Epithelial cell of prostate (primary cell): Measurements from ENCODE around the gene STAT3.
"Not testable (repeated sequence)": the region's sequence is repeated elsewhere in the genome, so short reads cannot be mapped to it uniquely, and the experiment has no call there.

Experiments used
- DNase-seq: peaks from one replicate; pipeline ENCODE4 v3.0.0-alpha.2; 2011; ENCODE audit warnings: low read depth, low spot score
- H3K27ac ChIP-seq: fragments of 450-650 bp; 2 replicates; pipeline ENCODE4 v1.5.1; 2017; ENCODE audit warnings: mild to moderate bottlenecking

STAT3 gene

DNA sequence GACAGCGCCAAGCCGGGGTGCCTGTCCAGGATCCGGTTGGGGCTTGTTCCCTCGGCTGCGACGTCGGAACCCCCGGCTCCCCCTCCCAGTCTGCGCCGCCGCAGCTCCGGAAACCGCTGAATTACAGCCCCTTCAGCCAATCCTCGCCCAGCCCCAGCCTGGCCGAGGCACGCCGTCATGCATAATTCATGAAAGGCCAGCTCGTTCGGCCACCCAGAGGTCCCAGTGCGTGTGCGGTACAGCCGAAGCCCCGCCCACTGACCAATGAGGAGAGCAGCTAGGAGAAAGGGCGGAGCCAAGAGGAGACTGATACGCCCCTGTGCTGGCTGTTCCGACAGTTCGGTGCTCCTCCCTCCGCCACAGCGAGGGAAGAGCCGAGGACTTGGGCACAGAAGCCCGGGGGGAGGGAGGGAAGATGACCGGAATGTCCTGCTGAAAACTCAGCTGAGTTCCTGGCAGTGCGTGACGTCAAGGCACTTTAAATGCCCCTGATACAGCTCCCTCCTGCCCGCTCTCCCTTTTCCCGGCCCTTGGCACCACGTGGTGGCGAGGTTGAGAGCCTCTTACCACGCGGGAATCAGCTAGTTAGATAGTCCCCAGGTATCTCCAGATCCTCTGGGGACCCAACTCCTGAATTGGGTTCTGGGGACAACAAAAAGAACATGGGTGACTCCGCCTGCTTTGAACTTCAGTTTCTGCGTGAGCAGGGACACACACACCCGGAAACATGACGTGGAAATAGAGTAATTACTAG, at the start of gene STAT3:
Gene STAT3, minus strand, starts transcription at position 62 of the 754 bp plus-strand sequence. CDS start 39,926 bp downstream, outside the sequence.
- H3K27ac ChIP-seq = peak within 1 kb of the TSS; percentile 89
- DNase-seq = peak; percentile 97

GRCh38 chr17:42436391-42436790, 48.1 kb upstream of the STAT3 start:
- no peak for DNase-seq
- no peak overlapping the region for H3K27ac ChIP-seq

GRCh38 chr17:42431758-42432161, 43.5 kb upstream of the STAT3 start:
- DNase-seq = no peak
- H3K27ac ChIP-seq = no peak overlapping the region

GRCh38 chr17:42429726-42430447, 41.6 kb upstream of the STAT3 start:
- no peak overlapping the region for H3K27ac ChIP-seq

DNA sequence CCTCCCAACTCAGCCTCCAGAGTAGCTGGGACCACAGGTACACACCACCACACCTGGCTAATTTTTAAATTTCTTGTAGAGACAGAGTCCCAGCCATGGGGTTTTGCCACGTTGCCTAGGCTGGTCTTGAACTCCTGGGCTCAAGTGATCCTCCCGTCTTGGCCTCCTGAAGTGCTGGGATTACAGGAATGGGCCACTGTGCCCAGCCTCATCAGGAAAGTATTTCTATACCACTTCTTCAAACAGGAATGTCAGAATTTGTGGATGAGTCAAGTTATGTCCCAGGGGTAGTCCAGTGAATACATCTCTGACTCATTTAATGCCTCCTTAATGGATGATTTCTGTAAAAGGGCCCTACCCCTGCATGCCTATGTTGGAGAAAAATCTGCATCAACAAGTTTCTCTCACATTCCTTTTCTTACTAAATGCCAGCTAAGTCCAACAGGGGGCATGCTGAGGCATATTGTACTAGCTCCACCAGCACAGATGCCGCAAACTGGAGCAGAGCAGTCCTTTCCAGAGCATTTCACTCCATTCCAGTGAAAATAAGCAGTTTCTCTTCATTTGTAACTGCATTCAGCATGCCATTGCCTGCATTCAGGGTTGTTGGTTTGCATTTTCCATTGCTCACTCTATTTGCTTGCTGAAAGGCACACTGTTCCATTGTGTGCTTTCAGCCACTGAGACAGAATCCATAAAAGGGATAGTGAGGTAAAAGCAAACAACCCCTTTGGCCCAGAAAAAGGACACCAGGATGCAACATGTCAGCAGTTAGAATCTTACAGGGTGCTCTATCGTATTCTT, 40.1 kb upstream of the STAT3 start:
- DNase-seq = peak; percentile 95
- H3K27ac ChIP-seq = peak overlapping the region; percentile 67

More at GRCh38 chr17:42429726-42430447, 41.6 kb upstream of the STAT3 start:
- no peak for DNase-seq

DNA sequence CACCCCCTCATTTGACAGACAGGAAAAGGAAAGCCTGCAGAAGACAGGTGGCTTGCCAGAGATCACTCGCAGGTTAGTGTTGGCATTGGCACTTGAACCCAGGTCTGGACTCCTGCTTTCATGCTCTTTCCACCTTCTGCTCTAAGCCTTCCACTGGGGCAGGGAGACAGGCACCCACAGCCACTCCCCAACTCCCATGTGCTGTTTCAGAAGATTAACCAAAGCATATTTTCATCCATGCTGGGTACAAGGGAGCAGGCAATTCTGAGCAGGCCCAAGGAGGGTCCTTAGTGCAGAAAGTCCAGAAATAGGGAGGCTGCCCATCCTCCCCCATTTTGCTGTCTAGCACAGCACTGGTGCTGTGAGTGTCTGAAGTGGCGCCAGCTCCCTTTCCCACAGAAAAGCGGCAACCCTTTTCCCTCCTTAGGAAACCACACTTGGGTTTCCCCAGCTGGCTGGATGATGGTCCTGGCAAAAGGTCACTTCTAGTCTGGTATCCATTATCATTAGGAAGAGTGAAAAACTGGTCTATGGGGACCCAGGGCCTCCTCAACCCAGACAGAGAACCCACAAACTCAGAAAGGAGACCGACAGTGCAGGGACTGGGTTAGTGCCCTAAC, 36.9 kb upstream of the STAT3 start:
- no peak overlapping the region for H3K27ac ChIP-seq
- DNase-seq = no peak

DNA sequence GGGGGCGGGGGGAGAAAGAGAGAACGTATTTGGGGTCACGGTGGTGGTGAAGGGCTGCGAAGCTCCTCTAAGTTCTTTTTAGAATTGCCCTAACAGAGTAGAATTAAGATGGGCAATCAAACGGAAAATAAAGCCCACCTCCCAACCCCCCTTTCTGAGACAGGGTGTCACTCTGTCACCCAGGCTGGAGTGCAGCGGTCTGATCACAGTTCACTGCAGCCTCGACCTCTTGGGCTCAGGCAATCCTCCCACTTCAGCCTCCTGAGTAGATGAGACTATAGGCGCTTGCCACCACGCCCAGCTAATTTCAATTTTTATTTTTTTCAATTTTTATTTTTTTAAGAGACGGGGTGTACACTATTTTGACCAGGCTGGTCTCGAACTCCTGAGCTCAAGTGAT, 35.5 kb upstream of the STAT3 start:
- peak overlapping the region; percentile 90 for H3K27ac ChIP-seq
- no peak for DNase-seq

DNA sequence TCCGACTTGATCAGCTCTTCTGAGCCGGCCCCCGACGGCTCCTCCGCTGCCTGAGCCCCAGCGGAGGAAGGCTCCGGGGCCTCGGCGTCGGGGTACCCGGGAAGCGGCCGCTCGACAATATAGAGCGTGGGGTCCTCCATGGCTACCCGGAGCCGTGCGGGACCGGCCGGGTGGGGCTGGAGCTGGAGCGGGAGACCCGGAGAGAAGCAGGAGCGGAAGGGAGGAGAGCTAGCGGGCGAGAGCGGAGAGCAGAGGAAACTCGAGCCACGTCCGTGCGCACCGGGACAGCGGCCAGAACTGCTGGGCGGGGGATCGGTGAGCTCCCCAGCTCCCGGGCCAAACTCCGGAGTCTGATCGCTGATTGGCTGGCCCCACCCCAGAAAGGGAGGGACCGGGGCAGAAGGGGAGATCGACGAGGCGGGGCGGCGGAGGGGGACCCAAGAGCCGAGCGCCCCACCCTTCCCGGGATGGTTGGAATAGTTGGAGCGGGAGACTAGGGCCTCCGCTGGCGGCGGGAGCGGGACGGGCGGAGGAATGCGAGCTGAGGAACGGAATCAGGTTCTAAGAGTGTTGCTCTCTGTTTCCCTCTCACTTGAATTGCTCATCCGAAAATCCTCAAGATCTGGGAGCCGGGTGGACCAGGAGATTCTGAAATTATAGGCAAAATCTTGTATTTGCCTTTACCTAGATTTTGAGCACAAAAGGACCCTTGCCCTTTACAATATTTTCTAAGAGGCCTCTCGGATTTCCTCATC, 34.9 kb upstream of the STAT3 start, which contains the start of gene CAVIN1:
Gene CAVIN1, minus strand, starts transcription at position 299 of the 755 bp plus-strand sequence. Its CDS starts 159 bp downstream, at position 140.
- peak within 1 kb of the TSS; percentile 90 for H3K27ac ChIP-seq
- DNase-seq = peak; percentile 52

GRCh38 chr17:42422412-42422957, 34.2 kb upstream of the STAT3 start:
- peak overlapping the region; percentile 90 for H3K27ac ChIP-seq
- DNase-seq = no peak

DNA sequence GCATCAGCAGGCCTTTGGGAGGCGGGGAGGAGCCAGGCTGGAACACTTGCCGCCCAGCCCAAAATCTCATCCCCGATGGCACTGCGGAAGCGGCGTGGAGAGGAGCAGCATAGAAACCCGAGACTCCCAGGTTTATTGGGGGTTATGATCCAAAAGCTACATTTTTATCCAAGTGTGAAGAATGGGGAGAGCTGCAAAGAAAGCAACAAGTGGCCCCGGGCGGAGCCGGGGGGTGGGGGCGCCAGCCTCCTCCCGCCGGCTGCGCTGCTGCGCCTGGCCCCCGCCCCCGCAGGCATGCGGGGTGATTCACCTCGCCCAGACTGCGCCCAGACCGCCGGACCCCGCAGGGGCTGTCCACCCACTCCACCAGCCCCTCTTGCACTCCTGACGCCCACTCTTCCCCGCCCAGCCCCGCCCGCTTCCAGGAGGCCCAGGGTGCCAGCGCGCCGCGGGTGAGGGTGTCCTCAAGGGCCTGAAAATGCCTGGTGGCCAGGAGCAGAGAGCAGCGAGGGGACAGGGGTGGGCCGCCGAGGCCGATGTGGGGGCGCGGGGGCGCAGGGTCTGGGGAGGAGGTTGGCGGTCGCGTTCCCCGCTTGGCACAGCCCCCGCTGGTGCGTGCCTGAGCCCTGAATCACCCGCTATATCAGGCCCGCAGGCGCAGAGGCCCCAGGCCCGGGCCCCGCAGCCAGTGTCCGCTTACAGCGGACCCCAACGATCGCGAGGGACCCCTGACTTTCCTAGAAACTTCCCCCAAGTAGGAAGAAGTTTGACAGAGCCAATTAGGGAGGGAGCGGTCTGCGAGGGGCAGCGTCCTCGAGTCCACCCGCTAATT, 33.5 kb upstream of the STAT3 start:
- peak overlapping the region; percentile 90 for H3K27ac ChIP-seq
- DNase-seq = no peak

DNA sequence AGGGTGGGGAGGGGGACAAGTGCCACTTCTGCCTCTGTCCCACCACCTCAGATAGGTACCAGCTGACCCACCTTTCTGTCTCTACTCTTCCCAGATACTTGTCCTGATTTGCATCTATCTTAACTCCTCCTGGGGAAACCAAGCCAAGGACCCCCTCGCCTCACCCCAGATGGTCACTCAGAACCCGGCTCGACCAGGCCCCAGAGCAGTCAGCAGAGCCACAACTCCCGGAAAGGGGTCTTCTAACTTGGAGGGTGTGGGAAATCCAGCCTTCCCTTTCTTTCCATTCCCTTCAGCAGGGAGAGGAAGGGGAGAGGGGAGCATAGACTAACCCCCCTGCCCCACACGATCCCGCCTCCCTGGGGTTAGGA, 32.9 kb upstream of the STAT3 start:
- peak overlapping the region; percentile 90 for H3K27ac ChIP-seq
- DNase-seq = no peak

GRCh38 chr17:42417981-42418380, 29.7 kb upstream of the STAT3 start:
- not testable (repeated sequence) for DNase-seq, H3K27ac ChIP-seq

DNA sequence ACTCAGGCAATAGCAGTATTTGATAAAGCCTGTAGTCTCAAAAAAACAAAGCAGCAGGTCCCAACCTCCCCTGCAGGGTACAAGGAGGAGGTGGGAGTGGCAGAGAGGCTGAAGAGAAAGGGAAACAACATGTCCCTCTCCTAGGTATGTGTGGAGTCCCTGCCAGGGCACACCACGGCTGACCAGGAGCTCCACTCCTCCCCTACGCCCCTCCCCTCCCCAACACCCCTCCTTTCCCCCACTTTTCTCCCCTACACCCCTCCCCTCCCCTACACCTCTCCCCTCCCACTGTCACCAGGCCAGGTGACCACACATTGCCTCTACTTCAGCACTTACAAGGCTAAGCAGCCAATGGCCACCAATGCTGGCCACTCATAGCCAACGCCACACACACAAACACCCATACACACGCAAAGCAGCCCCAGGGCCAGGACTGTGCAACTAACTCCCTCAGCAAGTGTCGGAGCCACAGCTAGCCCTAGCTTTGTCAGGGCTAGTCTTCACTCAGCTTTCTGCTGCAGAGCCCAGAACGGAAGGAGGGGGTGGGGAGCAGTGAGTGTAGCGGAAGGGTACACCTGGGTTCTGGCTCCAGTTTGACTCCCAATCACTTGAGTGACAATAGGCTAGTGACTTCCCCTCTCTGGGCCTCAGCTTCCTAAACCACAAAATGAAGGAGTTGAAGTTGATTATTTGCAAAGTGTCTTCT, 26.6 kb upstream of the STAT3 start:
- no peak overlapping the region for H3K27ac ChIP-seq
- DNase-seq = no peak

- DNase-seq = no peak
Observed at GRCh38 chr17:42413464-42414040, 25.3 kb upstream of the STAT3 start.

GRCh38 chr17:42411905-42412679, 23.9 kb upstream of the STAT3 start:
- H3K27ac ChIP-seq = peak overlapping the region; percentile 94
- no peak for DNase-seq

More at GRCh38 chr17:42413464-42414040, 25.3 kb upstream of the STAT3 start:
- H3K27ac ChIP-seq = peak overlapping the region; percentile 17

- DNase-seq = no peak
- H3K27ac ChIP-seq = peak overlapping the region; percentile 94
Observed at GRCh38 chr17:42411361-42411760, 23.1 kb upstream of the STAT3 start.

DNA sequence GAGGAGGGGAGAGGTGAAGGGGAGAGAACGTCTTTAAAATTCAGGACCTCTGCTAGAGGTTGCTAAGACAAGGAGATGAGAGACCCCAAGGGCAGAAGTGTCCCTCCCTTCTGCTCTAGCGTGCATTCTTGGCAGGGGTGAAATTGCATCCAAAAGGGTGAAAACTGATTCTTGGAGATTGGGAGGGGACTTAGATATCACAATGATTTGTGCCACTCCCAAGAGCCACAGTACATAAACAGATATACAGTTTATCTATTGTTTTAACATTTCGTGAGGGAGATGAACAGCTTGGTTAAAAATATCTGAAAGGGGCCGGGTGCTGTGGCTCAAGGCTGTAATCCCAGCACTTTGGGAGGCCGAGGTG, 22.1 kb upstream of the STAT3 start:
- H3K27ac ChIP-seq = peak overlapping the region; percentile 94
- no peak for DNase-seq
